HG03139 (cell line): ENCODE results near the gene MRI1.
"Not testable (repeated sequence)": the region's sequence is repeated elsewhere in the genome, so short reads cannot be mapped to it uniquely, and the experiment has no call there.

ENCODE experiments used
- ATAC-seq: cut with Tn5 transposase; IDR thresholded peaks from one replicate; pipeline ENCODE4 v1.9.1; 2021; ENCODE audit not compliant: unreplicated experiment

Gene MRI1

DNA sequence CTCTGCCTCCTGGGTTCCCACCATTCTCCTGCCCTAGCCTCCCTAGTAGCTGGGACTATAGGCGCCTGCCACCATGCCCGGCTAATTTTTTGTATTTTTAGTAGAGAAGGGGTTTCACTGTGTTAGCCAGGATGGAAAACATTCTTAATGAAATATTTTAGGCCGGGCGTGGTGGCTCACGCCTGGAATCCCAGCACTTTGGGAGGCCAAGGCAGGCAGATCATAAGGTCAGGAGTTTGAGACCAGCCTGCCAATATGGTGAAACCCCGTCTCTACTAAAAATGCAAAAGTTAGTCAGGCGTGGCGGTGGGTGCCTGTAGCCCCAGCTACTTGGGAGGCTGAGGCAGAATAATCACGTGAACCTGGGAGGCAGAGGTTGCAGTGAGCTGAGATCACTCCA lies 29.0 kb downstream of the MRI1 start:
- not testable (repeated sequence) for ATAC-seq

DNA sequence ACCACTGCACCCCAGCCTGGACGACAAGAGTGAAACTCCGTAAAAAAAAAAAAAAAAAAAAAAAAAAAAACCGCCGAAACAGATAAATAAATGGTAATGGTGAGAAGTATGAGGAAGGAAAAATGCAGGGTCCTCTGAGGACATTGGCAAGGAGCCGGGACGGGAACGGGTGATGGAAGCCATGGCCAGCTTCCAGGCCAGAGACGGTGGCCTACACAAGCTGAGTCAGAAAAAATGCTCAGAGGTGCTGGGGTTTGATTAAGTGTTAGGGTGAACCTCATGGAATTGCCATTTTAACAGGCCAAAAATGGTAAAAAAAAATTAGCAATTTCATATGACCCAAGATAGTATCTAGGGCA lies 30.1 kb downstream of the MRI1 start:
- ATAC-seq: no peak

DNA sequence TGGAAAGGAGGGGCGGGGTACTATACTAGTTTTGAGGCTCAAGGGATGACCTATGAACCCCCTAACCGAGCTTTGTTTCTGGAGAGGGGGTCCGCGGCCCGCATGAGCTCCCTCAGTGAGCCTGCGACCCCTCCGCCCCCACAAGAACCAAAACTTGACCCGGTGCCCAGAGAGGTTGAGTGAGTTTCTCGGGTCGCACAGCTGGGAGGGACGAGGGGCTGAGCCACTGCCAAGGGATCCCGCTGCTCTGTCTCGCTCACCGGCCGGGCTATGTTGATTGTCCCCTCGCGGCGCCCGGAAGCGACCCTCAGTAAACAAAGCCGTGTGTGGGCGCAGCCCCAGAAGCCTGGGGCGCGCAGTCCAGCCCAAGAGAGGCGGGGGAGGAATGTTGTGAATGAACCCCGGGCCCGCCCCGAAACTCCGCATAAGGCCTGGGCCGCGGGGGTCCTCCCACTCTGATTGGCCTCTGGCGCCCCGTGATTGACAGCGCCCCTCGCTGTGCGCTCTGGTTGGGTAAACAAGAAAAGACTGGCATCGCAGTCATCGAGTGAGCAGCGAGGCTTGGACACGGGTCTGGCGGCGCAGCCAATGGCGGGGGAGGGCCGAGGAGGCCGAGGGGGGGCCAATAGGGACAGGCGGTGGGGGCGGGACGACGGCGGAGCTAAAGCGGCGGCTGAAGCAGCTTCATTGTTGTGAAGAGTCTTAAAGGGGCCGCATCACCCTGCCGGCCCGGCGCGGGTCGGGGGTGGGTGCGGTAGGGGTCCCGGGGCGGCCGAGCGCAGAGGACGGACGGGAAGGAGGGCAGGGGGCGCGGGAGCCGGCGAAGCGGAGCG lies 30.7 kb downstream of the MRI1 start, which contains the start of gene ZSWIM4:
ZSWIM4 (plus strand) TSS at position 687 of the 833 bp plus-strand sequence. CDS start 206 bp downstream, outside the sequence.
- peak; percentile 82 for ATAC-seq

DNA sequence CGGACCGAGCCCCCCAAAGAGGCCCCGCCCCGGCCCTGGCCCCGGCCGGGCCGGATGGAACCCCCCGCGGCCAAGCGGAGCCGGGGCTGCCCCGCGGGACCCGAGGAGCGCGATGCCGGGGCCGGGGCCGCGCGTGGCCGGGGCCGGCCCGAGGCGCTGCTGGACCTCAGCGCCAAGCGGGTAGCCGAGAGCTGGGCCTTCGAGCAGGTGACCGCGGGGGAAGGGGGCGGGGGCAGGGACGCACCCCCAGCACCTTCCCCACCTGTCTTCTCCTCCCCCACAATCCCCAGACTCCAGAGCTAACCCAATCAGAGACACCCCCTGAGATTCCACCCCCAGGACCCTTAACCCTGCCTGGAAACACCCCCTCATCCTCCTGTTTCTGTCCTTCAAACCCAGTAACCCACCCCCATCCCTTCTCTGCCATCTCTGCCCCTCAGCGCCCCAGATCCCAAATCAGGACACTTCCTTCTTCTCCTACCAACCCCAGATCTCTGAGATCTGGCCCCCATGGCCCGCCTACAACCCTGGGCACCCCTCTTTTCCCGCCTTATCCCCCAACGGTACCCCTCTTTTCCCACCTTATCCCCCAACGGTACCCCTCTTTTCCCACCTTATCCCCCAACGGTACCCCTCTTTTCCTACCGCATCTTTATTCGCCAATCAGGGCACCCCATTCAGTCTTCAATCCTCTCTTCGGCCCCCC lies 31.4 kb downstream of the MRI1 start:
- peak; percentile 33 for ATAC-seq

DNA sequence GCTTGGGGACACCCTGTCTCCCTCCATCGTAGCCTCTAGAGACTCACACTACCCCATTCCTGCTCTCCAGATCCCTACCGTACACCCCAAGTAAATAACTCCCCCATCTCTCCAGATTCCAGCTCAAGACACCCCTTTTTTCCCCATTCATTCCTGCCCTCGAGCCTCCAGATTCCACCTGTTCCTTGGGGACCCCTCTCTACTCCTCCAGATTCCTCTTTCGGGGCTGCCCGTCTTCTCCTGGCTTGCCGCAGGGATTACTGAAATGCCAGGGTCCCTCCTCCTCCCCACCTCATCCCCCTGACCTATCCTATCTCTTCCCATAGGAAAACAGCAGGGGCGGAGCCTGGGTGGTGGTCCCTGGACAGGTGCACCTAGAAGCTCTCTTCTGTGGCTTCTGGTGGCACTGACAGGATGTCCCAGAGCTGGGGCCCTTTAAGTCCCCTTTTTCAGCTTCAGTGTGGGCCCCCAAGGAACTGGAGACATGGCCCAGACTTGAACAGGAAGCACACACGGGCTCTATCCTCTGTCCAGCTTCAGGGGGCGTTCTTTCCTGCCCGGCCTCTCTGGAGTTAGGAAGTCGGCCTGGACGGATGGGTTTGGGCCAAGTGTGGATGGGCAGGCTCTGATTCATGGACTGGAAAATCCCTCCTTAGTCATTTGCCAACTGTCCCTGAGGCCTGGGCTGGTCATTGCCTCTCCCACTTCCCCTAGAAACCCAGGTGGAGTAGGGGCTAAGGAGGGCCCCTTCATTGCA lies 32.2 kb downstream of the MRI1 start:
- ATAC-seq: no peak

DNA sequence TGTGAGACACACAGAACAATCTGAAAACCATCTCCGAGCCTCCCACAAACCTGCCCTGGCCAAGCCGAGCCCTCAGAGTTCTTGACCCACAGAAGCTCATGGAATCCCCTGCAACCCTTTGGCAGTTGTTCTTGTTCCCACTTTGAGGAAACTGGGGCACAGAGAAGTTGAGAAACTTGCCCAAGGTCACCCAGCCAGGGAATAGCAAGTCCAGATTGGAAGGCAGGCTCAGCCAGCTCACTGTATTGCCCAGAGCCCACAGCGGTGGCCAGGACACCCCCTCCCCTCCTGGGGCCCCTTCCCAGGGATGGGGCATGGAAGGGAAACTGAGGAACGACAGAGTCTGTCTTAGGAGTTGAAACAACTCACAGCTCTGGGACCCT lies 32.7 kb downstream of the MRI1 start:
- no peak for ATAC-seq

DNA sequence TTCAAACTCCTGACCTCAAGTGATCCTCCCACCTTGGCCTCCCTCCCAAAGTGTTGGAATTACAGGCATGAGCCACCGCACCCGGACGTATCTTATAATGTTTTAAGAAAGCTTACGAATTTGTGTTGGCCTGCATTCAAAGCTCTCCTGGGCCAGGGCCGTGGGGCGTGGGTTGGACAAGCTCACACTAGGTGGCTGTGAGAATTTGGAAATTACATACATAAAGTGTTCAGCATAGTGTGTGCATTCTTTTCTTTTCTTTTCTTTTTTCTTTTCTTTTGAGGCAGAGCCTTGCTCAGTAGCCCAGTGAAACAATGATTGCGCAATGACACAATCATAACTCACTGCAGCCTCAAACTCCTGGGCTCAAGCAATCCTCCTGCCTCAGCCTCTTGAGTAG lies 33.5 kb downstream of the MRI1 start:
- no peak for ATAC-seq

DNA sequence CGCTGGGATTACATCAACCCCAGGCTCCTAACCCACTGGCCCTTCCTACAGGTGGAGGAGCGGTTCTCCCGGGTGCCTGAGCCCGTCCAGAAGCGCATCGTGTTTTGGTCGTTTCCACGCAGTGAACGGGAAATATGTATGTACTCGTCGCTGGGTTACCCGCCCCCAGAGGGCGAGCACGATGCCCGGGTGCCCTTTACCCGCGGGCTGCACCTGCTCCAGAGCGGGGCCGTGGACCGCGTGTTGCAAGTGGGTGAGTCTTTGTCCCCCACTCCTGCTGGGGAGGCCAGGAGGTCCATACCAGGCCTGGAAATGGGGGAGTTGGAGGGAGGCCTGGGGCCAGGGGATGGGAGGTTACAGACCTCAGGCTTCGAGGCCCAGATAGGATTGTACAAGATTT lies 35.3 kb downstream of the MRI1 start:
- ATAC-seq: no peak

DNA sequence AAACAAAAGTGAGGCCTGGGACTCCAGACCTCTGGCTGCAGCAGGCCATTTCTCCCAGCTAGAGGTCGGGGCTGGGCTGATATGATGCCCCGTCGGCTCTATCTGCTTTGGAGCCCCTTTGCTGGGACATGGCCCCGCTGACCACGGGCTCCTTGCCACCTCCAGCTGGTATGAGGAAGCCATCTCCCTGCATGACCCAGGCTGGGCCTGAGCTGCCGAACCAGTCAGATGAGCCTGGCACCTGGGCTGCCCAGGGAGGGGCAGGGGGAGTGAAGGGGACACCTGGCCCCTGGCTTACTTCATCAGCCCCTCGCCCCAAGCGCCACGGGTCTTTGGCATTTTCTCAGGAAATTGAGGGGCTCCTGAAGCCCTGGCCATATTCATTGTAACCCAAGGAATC lies 38.7 kb downstream of the MRI1 start:
- ATAC-seq: no peak

DNA sequence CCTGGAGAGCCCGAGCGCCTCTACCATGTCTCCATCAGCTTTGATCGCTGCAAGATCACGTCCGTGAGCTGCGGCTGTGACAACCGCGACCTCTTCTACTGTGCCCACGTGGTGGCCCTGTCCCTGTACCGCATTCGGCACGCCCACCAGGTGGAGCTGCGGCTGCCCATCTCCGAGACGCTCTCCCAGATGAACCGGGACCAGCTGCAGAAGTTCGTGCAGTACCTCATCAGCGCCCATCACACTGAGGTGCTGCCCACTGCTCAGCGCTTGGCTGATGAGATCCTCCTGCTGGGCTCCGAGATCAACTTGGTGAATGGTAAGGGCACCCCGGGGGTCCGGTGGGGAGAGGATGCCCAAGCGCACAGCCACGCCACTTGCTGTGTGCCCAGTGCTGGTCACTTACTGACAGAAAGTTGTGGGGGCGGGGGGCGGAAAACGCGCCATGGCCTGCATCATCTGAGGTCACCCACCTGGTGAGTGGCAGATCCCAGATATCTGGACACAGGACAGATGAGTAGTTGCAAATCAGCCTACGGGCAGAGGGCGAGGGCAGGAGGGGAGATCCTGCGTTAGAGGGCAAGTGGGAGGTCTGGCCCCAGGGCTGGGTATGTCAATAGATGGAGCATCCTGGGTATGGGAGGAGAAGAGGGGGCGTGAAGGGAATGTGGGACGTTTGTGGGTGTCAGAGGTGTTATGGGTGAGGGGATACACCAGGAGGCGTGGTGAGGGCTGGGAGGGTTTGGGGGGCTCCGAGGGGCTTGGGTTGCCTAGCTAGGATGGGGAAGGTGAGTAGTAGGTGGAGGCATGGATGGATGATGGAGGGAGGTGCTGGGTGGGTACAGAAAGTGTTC lies 40.7 kb downstream of the MRI1 start:
- ATAC-seq: no peak

DNA sequence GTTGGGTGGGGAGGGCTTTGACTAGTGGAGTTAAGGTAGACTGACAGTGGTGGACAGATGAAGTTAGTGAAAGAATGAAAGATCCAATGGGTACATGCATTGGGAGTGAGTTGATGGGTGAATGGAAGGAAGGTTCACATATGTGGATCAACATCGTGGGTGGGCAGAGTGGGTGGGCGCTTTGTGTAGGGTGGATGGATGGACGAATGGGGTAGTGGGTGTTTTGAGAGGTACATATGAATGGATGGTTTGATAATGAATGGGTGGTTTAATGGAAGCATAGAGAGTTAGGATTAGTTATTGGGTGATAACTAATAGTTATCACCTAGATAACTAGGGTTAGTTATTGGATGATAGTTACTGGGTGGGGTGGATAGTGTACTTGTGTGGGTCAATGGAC lies 42.4 kb downstream of the MRI1 start:
- no peak for ATAC-seq

DNA sequence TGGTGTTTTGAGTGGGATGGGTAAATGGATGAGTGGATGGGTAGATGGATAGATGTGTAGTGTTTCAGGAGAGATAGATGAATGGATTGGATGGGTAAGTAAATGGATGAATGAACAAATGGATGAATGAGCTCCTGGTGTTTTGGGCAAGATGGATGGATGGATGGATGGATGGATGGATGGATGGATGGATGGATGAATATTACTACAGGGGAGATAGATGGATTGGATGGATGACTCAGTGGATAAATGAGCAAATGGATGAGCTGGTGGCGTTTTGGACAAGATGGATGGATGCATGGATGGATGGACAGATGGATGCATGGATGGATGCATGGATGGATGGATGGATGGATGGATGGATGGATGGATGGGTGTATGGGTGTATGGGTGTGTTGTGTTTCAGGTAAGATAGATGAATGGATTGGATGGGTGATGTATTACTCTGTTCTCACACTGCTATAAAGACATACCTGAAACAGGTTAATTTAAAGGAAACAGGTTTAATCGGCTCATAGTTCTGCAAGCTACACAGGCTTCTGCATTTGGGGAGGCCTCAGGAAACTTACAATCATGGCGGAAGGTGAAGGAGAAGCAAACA lies 43.2 kb downstream of the MRI1 start:
- ATAC-seq: no peak

DNA sequence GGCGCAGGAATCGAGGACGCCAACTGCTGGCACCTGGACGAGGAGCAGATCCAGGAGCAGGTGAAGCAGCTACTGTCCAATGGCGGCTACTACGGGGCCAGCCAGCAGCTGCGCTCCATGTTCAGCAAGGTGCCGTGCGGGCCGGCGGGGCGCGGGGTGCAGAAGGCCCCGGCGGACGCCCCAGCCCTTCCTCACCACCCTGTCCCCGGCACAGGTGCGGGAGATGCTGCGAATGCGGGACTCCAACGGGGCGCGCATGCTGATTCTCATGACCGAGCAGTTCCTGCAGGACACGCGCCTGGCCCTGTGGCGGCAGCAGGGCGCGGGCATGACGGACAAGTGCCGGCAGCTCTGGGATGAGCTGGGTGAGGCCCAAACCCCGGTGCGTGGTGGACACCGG lies 44.5 kb downstream of the MRI1 start:
- no peak for ATAC-seq

DNA sequence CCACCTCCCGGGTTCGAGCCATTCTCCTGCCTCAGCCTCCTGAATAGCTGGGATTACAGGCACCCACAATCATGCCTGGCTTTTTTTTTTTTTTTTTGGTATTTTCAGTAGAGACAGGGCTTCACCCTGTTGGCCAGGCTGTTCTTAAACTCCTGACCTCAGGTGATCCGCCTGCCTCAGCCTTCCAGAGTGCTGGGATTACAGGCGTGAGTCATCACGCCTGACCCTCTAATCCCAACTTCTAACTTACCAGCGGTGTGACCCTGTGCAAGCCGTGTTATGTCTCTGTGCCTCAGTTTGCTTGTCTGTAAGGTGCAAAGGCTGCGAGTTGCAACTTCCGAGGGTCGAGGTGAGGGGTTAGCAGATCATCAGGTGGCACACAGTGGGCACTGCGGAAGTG lies 48.2 kb downstream of the MRI1 start:
- no peak for ATAC-seq

DNA sequence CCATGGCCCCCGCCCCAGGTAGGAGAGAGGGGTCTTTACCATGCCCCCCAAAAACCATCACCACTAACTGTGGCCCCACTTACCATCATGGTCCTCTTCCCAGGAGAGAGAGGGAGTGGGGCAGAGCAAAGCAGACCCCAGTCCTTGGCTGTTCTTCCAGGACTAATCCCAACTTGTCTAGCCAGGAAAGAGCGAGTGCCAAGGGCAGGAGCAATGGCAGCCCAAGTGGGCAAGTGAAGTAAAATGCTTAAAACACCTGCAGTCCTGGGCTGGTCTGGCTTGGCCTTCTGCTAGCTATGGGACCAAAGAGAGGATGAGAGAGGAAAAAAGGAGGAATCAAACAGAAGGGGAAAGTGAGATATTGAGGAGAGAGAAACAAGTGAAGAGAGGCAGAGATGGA lies 48.8 kb downstream of the MRI1 start:
- no peak for ATAC-seq

DNA sequence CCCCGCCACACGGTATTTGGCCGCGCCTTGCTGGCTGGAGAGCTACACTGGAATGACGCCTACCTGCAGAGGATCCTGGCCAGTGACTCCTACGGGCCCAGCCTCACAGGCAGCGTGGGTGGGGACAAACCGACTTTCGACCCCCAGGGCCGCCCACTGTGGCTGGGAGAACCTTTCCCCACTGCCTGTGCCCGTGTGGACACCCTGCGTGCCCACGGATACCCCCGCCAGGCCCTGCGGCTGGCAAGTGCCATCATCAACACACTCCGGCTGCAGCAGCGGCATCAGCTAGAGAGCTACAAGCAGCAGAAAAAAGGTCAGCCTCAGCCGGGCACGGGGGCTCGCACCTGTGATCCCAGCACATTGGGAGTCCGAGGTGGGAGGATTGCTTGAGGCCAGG lies 50.2 kb downstream of the MRI1 start:
- ATAC-seq: no peak

DNA sequence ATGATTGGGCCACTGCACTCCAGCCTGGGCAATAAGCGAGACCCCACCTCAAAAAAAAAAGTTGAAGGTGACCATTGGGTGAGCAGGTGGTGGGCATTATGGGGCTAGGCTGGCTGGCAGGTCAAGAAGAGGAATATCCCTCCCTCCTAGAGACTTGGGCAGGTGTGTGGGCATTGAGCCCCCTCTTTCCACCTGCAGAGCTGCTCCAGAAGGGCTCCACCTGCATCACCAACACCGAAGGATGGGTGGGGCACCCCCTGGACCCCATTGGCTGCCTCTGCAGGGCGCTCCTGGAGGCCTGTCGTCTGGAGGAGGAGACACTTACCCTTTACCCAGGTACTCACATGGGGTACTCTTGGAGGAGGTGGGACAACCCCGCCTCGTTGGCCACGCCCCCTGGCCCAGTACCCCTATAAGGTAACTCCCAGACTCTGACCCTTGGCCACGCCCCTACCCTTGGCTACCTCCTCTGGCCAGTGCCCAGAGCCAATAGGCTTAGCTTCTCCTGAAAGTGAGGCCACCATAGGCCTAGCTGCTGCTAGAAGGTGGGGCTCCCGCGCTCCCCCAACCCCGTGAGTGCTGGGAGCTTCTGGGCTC lies 52.8 kb downstream of the MRI1 start:
- ATAC-seq: no peak

DNA sequence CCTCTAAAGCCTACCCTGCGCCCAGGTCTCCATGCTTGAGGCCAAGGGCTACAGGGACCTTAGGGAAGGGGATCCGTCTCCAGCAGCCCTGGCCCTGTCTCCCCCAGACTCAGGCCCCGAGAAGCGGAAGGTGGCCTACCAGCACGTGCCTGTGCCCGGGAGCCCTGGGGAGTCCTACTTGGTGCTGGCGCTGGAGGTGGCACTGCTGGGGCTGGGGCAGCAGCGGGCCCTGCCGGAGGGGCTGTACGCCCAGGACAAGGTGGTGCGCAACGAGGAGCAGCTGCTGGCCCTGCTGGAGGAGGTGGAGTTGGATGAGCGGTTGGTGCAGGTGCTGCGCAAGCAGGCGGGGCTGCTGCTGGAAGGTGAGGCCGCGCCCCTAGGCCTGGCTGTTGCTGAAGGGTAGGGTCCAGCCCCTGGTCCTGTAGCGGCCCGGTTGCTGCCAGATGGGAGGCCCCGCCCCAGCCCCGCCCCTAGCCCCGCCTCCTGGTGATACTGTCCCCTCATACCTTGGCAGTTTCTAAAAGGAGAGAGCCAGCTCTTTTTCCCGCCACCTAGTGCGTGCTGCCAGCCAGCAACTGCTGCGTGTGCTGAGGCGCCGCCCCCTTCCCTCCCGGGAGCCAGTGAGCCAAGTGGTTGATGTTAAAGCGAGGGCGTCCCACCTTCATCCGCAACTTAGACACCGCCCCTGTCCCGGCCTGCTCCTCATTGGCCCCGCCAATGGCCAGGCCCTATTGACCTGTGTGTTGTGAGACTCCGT lies 53.5 kb downstream of the MRI1 start:
- ATAC-seq: no peak

DNA sequence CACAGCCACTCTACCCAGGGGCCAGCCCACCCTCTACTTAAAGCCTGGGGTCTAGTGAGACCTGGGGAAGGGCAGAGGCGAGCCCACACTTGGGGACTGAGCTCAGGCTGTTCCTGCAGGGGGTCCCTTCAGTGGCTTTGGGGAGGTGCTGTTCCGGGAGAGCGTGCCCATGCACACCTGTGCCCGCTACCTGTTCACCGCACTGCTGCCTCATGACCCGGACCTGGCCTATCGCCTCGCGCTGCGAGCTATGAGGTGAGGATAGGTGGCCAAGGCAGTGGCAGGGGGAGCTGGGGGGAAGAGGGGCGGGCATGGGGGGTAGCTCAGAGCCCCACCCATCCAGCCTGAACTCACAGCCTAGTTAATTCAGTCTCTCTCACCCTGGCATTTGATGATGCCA lies 54.9 kb downstream of the MRI1 start:
- ATAC-seq: no peak
